ENCODE results near the gene TLK1. TPM values are rescaled to one million over a fixed set of nuclear protein-coding genes. Genes with fewer than 3 reads are reported as not detected.

Gene TLK1
- total RNA-seq, 2 experiments from 2014 or later: 74.9 to 79.5 TPM

- H3K27ac Mint-ChIP-seq: no peak overlapping the region
- no peak overlapping the region for H3K4me3 Mint-ChIP-seq
Measured at GRCh38 chr2:171036532-171036931, 124.2 kb downstream of the TLK1 start.

DNA sequence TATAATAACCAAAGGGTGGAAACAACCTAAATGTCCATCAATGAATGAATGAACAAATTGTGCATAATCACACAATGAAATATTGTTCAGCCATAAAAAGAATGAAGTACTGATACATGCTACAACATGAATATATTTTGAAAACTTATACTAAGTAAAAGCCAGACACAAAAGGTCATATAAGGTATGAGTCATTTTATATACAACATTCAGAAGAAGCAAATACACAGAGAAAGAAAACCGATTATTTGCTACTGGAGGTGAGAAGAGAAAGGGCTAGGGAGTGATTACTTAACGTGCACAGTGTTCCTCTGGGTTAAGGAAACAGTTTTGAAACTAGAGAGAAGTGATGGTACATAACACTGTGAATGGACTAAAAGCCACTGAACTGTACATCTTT lies 126.4 kb downstream of the TLK1 start:
- no peak for DNase-seq
- Mint-ChIP-seq H3K4me3 (no peak overlapping the region), H3K27me3 (no peaks in the 10 kb centered on the region), H3K36me3 (ENCODE audit: low read depth) (peaks cover 65% of the 10 kb centered on the region), H3K27ac (no peak overlapping the region), H3K4me1 (peaks cover 5% of the 10 kb centered on the region), H3K9me3 (peaks cover 8% of the 10 kb centered on the region)
- POLR2A ChIA-PET: no interaction called here
- CTCF ChIA-PET: no interaction called here

More at GRCh38 chr2:171036532-171036931, 124.2 kb downstream of the TLK1 start:
- Mint-ChIP-seq H3K4me1 (peaks cover 5% of the 10 kb centered on the region), H3K36me3 (ENCODE audit: low read depth) (peaks cover 71% of the 10 kb centered on the region), H3K27me3 (no peaks in the 10 kb centered on the region), H3K9me3 (peaks cover 8% of the 10 kb centered on the region)
- ChIA-PET POLR2A (no interaction called here), CTCF (interaction anchor here (0.7 kb wide), 1 partner anchor 708 kb away, joined by 4 read pairs; no protein-coding TSS in a partner anchor)
- DNase-seq: no peak

- no peaks in the 10 kb centered on the region for H3K9me3 Mint-ChIP-seq
- ChIA-PET CTCF (interaction anchor here (1.3 kb wide), 1 partner anchor 62 kb away, joined by 3 read pairs; no protein-coding TSS in a partner anchor), POLR2A (no interaction called here)
Measured at GRCh38 chr2:171025214-171025613, 135.5 kb downstream of the TLK1 start.

GRCh38 chr2:171018522-171018921 lies 142.2 kb downstream of the TLK1 start:
- CTCF ChIA-PET: no interaction called here
- no peak for DNase-seq

More at GRCh38 chr2:171025214-171025613, 135.5 kb downstream of the TLK1 start:
- DNase-seq: no peak
- Mint-ChIP-seq H3K4me3 (no peak overlapping the region), H3K4me1 (no peaks in the 10 kb centered on the region), H3K36me3 (ENCODE audit: low read depth) (peaks cover 30% of the 10 kb centered on the region), H3K27ac (no peak overlapping the region), H3K27me3 (no peaks in the 10 kb centered on the region)

DNA sequence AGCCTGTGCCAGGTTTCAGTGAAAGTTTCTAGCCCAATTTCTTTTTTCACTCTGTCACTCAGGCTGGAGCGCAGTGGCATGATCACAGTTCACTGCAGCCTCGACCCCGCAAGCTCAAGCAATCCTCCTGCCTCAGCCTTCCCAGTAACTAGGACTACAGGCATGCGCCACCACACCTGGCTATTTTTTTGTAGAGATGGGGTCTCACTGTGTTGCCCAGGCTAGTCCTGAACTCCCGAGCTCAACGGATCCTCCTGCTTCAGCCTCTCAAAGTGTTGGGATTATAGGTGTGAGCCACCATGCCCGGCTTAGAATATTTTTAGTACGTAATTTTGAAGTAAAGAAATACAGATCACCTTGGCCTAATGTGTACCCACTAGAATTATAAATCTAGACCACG lies 144.6 kb downstream of the TLK1 start:
- Mint-ChIP-seq H3K9me3 (no peaks in the 10 kb centered on the region), H3K27me3 (no peaks in the 10 kb centered on the region), H3K27ac (no peak overlapping the region), H3K4me3 (no peak overlapping the region), H3K4me1 (peaks cover 12% of the 10 kb centered on the region), H3K36me3 (ENCODE audit: low read depth) (peaks cover 32% of the 10 kb centered on the region)
- ChIA-PET POLR2A (no interaction called here), CTCF (interaction anchor here (0.7 kb wide), 1 partner anchor 71 kb away, joined by 3 read pairs; no protein-coding TSS in a partner anchor)
- DNase-seq: no peak

More at GRCh38 chr2:171018522-171018921, 142.2 kb downstream of the TLK1 start:
- peaks cover 41% of the 10 kb centered on the region for H3K36me3 Mint-ChIP-seq (ENCODE audit: low read depth)
- no peaks in the 10 kb centered on the region for H3K9me3 Mint-ChIP-seq
- no peak overlapping the region for H3K27ac Mint-ChIP-seq
- POLR2A ChIA-PET: no interaction called here
- H3K27me3 Mint-ChIP-seq: no peaks in the 10 kb centered on the region
- no peak overlapping the region for H3K4me3 Mint-ChIP-seq
- peaks cover 12% of the 10 kb centered on the region for H3K4me1 Mint-ChIP-seq

DNA sequence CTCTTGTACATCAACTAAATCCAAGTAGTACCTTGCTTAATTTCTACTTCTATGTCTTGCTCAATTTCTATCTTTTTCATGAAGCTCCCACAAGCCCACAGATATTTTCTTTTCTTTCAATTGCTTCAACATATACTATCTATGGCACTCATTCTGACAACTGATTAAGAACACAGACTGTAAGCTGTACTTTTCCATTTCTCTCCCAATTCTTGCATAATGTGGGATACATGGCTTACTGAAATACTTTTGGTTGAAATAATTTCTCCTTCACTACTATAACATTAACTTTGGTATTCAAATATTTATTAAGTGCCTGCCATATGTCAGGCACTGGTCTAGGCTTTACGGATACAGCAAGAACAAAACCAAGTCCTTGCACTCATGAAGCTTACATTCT lies 146.8 kb downstream of the TLK1 start:
- peaks cover 42% of the 10 kb centered on the region for H3K36me3 Mint-ChIP-seq (ENCODE audit: low read depth)
- no peak for DNase-seq
- CTCF ChIA-PET: no interaction called here
- peaks cover 7% of the 10 kb centered on the region for H3K4me1 Mint-ChIP-seq
- no peak overlapping the region for H3K4me3 Mint-ChIP-seq
- H3K27me3 Mint-ChIP-seq: no peaks in the 10 kb centered on the region
- H3K27ac Mint-ChIP-seq: no peak overlapping the region
- no peaks in the 10 kb centered on the region for H3K9me3 Mint-ChIP-seq
- POLR2A ChIA-PET: interaction anchor here (0.7 kb wide), 1 partner anchor 469 kb away, joined by 3 read pairs; no protein-coding TSS in a partner anchor

- Mint-ChIP-seq H3K4me3 (no peak overlapping the region), H3K27me3 (no peaks in the 10 kb centered on the region), H3K27ac (no peak overlapping the region), H3K9me3 (no peaks in the 10 kb centered on the region), H3K36me3 (ENCODE audit: low read depth) (peaks cover 50% of the 10 kb centered on the region), H3K4me1 (no peaks in the 10 kb centered on the region)
- ChIA-PET CTCF (interaction anchor here (3.1 kb wide), 1 partner anchor 77 kb away, joined by 12 read pairs; no protein-coding TSS in a partner anchor), POLR2A (no interaction called here)
- DNase-seq: no peak
Measured at GRCh38 chr2:171009386-171009785, 151.3 kb downstream of the TLK1 start.

DNA sequence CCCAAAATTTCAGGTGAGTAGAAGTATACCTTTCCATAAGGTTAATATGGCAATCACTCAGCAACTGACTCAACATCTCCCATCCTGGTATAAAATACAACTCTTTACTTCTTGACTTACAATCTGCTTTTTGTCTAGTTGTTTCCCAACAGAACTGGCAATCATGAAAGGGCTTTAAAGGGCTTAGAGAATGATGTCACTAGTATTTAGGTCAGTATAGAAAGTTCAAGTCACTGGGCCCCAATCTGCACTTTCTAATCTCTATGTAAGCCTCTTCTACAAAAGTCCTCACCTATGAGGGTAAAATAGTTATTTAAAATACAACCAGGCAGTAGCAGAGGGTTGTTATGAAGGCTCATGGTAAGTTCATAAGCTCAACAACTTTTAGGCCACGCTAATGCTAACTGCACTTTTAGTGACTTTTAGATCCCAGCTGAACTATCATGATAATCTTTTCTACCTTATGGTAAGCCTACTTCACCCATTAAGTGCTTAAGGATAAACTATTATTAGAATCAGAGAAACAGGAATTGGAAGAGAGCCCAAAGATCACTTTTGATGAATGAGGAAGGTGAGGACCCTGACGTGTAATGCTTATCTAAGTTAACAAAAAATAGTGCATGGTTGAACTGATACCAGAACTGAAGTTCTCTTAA lies 152.0 kb downstream of the TLK1 start:
- DNase-seq: no peak
- Mint-ChIP-seq H3K4me3 (no peak overlapping the region), H3K27ac (no peak overlapping the region), H3K27me3 (no peaks in the 10 kb centered on the region), H3K9me3 (no peaks in the 10 kb centered on the region), H3K4me1 (no peaks in the 10 kb centered on the region), H3K36me3 (ENCODE audit: low read depth) (peaks cover 48% of the 10 kb centered on the region)
- ChIA-PET CTCF (interaction anchor here (3.1 kb wide), 1 partner anchor 78 kb away, joined by 12 read pairs; no protein-coding TSS in a partner anchor), POLR2A (no interaction called here)

GRCh38 chr2:171004833-171005232 lies 155.9 kb downstream of the TLK1 start:
- ChIA-PET POLR2A (no interaction called here), CTCF (no interaction called here)
- H3K27me3 Mint-ChIP-seq: no peaks in the 10 kb centered on the region
- no peak overlapping the region for H3K4me3 Mint-ChIP-seq
- no peaks in the 10 kb centered on the region for H3K9me3 Mint-ChIP-seq
- no peaks in the 10 kb centered on the region for H3K4me1 Mint-ChIP-seq
- DNase-seq: no peak
- H3K36me3 Mint-ChIP-seq (ENCODE audit: low read depth): peaks cover 55% of the 10 kb centered on the region
- H3K27ac Mint-ChIP-seq: no peak overlapping the region

DNA sequence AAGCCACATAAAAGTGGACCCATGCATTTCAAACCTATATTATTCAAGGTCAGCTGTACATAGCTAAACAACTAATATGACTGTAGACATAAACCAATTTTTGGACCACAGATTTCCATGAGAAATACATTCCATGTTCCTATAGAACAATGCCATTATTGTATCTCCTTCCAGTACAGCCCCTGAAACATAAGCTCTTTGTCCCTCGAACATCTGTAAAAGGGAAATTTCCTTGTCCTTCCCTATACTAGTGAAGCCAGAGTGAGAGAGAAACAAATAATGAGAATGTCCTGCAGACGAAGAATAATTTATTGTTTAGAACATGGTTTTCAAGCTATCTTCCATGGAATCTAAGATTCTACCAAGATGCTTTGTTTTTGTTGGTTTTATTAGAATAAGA lies 156.3 kb downstream of the TLK1 start:
- no peaks in the 10 kb centered on the region for H3K27me3 Mint-ChIP-seq
- H3K36me3 Mint-ChIP-seq (ENCODE audit: low read depth): peaks cover 56% of the 10 kb centered on the region
- no peaks in the 10 kb centered on the region for H3K4me1 Mint-ChIP-seq
- H3K9me3 Mint-ChIP-seq: no peaks in the 10 kb centered on the region
- H3K4me3 Mint-ChIP-seq: no peak overlapping the region
- POLR2A ChIA-PET: no interaction called here
- CTCF ChIA-PET: no interaction called here
- no peak for DNase-seq
- no peak overlapping the region for H3K27ac Mint-ChIP-seq

- no peak for DNase-seq
- CTCF ChIA-PET: no interaction called here
- Mint-ChIP-seq H3K4me3 (no peak overlapping the region), H3K27me3 (no peaks in the 10 kb centered on the region), H3K27ac (no peak overlapping the region), H3K9me3 (no peaks in the 10 kb centered on the region), H3K36me3 (ENCODE audit: low read depth) (peaks cover 51% of the 10 kb centered on the region), H3K4me1 (no peaks in the 10 kb centered on the region)
- POLR2A ChIA-PET: no interaction called here
Measured at GRCh38 chr2:170999654-171000053, 161.0 kb downstream of the TLK1 start.

GRCh38 chr2:170997893-170998597 lies 162.6 kb downstream of the TLK1 start:
- DNase-seq: no peak
- Mint-ChIP-seq H3K27me3 (no peaks in the 10 kb centered on the region), H3K36me3 (ENCODE audit: low read depth) (peaks cover 52% of the 10 kb centered on the region), H3K27ac (no peak overlapping the region), H3K4me3 (no peak overlapping the region), H3K9me3 (no peaks in the 10 kb centered on the region), H3K4me1 (no peaks in the 10 kb centered on the region)
- POLR2A ChIA-PET: no interaction called here
- CTCF ChIA-PET: no interaction called here

DNA sequence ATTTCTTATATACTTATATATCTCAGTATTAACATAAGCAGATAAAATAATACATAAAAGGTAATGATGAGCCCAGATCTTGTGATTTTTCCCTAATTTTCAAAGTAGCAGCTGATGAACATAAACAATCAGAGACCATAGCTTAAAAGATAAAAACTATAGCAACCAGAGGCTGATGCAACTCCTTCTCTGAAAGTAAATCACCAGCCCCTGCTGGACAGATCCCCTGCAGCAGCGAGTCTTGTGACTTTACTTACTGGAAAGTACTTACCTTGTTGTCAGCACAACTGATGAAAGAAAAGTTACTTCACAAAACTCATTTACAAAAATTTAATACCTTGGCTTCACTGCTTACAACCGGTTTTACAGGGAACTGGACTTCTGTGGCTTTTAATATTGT lies 164.4 kb downstream of the TLK1 start:
- Mint-ChIP-seq H3K4me3 (no peak overlapping the region), H3K9me3 (no peaks in the 10 kb centered on the region), H3K27ac (no peak overlapping the region), H3K4me1 (no peaks in the 10 kb centered on the region), H3K27me3 (no peaks in the 10 kb centered on the region), H3K36me3 (ENCODE audit: low read depth) (peaks cover 51% of the 10 kb centered on the region)
- POLR2A ChIA-PET: no interaction called here
- CTCF ChIA-PET: no interaction called here
- DNase-seq: no peak
